ENCODE data around the gene PTPRN2. TPM values are rescaled to one million over a fixed set of nuclear protein-coding genes. Genes with fewer than 3 reads are reported as not detected.

PTPRN2 gene
- polyA plus RNA-seq, 4 donors = 7.3 to 11.4 (median 8.0) TPM

DNA sequence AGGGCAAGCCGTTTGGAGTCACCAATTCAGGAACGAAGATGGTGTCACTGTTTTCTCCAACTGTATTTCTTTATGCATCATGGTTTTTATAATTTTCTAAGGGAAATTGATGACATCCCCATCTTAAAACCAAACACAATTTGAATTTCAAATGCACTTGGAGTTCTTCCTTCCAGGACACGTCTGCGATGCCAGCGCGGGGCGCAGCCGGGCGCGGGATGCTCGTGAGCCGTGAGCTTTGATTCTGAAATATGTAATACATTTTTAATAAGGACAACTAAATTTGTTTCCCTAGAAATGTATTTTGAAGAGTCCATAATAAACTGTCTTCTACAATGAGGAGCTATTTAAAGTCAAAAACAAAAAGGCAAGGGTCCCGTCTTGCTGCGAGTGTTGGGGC lies 758.7 kb downstream of the PTPRN2 start:
- DNase-seq (ENCODE audit: low read depth in 4 of 4, low spot score in 2 of 4) = no peak

DNA sequence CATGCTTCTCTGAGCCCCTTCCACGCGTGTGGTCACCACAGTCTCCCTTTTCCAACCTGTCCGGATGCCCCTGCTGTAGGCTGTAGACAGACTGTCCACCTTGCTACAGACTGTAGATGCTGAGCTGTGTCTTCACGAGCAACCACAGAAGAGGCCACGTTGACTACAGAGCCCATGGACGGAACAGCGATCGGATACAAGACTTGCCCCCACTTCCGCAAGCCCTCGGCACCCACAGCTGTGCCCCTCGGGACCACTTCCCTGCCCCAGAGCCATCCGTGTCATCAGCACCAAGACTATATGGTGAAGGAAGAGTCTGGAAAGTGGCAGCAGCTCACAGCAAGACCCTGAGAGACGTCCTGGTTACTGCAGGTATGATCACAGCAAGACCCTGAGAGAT lies 759.4 kb downstream of the PTPRN2 start:
- no peak for DNase-seq (ENCODE audit: low read depth in 4 of 4, low spot score in 2 of 4)

GRCh38 chr7:157827863-157828160 lies 759.8 kb downstream of the PTPRN2 start:
- DNase-seq (ENCODE audit: low read depth in 4 of 4, low spot score in 2 of 4) = no peak

DNA sequence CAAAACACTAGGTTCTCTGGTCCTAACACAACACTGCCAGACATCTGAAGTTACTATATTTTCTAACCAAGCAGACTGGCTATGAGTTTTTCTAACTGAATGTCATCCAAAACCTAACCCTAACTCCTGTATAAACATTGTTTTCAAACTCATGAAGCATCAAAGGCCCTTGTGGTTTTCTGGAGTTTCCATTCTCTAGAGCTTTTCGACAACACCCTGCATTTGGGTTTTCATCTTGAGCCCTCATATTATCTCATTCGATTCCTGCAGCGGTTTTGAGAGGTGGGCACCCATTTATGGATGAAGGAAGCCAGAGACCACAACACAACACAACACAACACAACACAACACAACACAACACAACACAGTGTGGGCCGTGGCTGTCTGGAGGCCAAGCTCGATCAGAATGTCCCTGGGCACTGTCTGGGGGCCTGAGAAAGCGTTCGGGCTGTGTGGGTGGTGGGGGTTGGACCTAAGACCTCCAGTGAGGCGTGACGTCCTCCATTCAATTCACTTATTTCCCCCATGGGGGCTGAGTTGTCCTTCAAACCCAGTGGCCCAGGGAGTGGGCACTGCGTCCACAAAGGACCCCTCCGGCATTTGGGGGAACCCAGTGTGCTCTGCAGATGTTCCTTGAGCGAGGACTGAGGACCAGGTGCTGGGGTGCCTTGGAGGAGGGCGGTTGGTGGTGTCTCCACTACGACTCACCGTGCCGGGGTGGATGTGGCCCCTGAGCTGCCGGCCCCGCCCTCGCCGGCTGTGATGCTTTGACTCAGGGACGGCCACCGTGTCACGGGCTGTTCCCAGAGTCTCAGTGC lies 760.4 kb downstream of the PTPRN2 start:
- DNase-seq (ENCODE audit: low read depth in 4 of 4, low spot score in 2 of 4) = no peak

- DNase-seq (ENCODE audit: low read depth in 4 of 4, low spot score in 2 of 4) = no peak
Observed at GRCh38 chr7:157826566-157826965, 761.1 kb downstream of the PTPRN2 start.

GRCh38 chr7:157825325-157825724 lies 762.3 kb downstream of the PTPRN2 start:
- DNase-seq (ENCODE audit: low read depth in 4 of 4, low spot score in 2 of 4) = no peak

GRCh38 chr7:157824819-157825121 lies 762.9 kb downstream of the PTPRN2 start:
- DNase-seq (ENCODE audit: low read depth in 4 of 4, low spot score in 2 of 4) = no peak

DNA sequence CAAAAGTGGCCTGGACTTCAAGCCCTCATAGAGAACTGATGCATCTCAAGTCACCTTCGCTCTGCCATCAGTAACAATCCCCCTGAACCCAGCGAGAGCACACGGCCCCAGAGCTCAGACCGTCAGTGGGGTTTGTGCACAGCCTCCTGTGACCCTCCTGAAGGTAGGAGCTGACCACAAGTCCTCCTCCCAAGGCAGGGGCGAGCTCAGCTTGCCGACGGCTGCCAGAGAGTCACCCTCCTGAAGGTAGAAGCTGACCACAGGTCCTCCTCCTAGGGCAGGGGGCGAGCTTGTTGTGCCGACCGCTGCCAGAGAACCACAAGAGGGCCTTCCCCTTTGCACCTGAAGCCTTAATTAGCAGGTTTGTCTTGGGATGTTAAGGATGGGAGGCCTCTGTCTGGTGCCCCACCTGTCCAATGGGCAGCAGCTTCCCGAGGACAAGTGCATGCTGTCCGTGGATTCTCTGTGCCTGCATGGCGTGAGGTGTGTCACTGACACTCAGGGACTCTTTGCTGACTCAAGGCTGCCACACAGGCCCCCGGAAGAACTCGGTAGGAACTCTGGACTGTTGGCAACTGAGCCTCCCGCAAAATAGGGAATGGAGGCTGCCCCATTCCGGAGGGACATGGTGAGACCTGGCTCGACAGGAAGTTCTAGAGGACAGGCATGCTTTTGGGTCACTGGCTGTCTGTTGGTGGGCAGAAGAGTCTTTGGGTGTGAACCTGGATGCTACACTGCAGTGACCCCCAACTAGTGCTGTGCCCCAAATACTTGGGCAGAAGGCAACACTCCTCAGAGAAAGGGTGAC lies 763.4 kb downstream of the PTPRN2 start:
- DNase-seq (ENCODE audit: low read depth in 4 of 4, low spot score in 2 of 4) = no peak

DNA sequence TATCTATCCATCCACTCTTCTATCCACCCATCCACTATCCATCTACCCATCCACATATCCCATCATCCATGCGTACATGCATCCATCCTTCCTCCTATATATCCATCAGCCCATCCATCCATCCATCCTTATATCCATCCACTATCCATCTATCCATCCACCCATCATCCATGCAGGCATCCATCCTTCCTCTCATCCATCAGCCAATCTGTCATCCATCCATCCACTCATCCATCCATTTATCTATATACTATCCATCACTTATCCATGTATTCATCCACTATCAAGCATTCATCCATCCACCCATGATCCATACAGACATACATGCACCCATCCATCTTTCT lies 765.0 kb downstream of the PTPRN2 start:
- DNase-seq (ENCODE audit: low read depth in 4 of 4, low spot score in 2 of 4) = no peak

DNA sequence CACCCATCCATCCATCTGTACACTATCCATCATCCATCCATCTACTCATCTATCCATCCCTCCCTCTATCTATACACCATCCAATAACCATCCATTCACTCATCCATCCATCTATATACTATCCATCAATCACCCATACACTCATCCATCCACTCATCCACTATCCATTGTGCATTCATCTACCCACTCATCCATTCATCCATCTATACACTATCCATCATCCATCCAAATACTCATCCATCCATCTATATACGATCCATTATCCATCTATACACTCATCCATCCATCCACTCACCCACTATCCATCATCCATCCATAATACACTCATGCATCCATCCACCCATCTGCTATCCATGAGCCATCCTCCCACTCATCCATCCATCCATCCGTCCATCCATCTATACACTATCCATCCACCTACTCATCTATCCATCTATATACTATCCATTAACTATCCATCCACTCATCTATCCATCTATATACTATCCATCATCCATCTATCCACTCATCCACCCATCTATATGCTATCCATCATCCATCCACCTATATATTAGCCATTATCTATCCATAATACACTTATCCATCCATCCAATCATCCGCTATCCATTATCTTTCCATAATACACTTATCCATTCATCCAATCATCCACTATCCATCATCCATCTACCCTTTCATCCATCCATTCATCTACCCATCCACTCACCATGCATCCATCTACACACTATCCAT lies 765.5 kb downstream of the PTPRN2 start:
- no peak for DNase-seq (ENCODE audit: low read depth in 4 of 4, low spot score in 2 of 4)

DNA sequence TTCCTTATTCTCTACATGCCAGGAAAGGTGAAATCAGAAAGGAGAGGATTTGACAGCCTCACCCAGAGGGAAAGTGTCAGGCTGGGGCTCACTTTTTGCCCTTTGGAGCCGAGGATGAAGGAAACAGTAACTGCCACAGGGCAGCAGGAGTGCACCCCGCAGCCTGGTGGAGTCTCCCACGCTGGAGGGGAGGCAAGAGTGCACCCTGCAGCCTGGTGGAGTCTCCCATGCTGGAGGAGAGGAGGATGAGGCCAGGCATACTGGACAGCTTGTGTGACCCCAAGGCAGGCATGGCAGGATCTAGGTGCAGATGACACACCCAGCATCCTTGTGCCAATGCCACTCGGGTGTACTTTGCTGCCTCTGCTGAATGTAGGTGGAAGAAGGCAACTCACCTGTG lies 766.8 kb downstream of the PTPRN2 start:
- DNase-seq (ENCODE audit: low read depth in 4 of 4, low spot score in 2 of 4) = no peak

DNA sequence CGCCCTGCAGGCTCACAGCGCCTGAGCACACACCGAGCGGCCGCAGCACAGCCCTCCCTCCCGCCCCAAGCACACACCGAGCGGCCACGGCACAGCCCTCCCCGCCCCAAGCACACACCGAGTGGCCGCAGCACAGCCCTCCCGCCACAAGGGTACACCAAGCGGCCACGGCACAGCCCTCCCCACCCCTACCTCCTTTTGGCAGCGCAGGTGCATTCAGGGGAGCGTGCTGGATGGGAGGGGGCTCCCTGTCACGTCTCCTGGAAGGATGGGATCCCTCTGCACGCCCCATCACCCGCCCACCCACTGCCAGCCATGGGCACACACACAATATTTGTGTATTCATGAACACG lies 768.2 kb downstream of the PTPRN2 start:
- no peak for DNase-seq (ENCODE audit: low read depth in 4 of 4, low spot score in 2 of 4)

DNA sequence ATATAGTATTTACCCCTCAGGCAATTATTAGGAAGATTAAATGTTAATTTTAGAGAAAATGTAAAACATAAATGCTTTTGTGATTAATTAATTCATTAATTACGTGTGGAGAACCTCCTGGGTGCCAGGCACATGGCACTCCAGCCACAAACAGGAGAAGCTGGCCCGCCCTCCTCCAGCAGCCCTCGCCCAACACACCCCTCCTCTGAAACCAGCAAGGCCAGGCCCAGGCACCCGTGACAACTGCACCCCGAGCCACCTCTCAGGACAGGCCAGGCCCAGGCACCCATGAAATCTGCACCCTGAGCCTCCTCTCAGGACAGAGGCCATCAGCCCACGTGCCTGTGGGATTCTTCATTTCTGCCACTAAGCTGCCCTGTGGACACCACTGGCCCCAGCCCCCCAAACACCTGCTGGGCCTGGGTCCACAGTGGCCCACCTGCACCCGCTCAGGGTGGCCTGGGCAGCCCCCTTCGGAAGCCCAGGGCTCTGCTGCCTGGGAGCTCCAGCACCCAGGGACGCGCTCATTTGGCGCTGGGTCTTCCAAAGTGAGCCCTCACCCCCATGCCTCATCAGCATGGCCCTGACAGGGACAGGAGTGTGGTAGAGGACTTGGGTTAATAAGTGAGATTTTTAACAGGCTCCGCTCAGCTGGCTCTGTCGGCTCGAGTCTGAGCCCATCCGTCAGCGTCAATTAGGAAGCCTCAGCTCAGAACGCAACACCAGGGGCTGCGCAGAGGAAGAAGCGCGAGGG lies 768.7 kb downstream of the PTPRN2 start:
- no peak for DNase-seq (ENCODE audit: low read depth in 4 of 4, low spot score in 2 of 4)

DNA sequence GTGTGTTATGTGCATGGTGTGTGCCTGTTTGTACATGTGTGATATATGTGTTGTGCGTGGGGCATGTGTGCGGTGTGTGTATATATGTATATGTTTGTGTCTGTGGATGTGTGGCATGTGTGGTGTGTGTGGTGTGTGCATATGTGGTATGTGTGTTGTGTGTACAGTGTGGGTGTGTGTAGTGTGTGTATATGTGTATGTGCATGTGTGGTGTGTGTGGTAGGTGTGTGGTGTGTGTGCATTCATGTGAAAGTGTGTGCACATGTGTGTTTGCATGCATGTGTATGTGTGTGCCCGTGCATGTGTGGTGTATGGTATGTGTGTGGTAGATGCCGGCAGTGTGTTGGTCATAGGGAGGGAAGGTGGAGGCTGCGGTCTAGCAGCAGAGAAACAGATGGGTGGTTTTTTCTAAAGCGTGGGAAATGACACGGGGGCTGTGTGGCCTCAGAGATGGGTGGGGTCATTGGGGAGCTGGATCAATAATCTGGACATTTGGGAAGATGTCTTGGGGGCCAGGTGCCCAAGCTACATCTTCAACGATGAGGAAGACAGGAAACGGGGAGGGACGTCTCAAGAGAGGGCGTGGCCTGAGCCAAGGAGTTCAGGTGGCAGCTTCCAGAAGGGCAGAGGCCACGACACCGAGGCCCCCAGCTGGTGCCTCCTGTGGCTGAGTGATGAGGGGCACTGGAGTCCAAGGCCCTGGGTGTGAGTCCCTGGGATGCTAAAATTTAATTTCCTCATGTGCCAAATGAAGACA lies 769.5 kb downstream of the PTPRN2 start:
- DNase-seq (ENCODE audit: low read depth in 4 of 4, low spot score in 2 of 4) = no peak

GRCh38 chr7:157817433-157817832 lies 770.2 kb downstream of the PTPRN2 start:
- no peak for DNase-seq (ENCODE audit: low read depth in 4 of 4, low spot score in 2 of 4)

DNA sequence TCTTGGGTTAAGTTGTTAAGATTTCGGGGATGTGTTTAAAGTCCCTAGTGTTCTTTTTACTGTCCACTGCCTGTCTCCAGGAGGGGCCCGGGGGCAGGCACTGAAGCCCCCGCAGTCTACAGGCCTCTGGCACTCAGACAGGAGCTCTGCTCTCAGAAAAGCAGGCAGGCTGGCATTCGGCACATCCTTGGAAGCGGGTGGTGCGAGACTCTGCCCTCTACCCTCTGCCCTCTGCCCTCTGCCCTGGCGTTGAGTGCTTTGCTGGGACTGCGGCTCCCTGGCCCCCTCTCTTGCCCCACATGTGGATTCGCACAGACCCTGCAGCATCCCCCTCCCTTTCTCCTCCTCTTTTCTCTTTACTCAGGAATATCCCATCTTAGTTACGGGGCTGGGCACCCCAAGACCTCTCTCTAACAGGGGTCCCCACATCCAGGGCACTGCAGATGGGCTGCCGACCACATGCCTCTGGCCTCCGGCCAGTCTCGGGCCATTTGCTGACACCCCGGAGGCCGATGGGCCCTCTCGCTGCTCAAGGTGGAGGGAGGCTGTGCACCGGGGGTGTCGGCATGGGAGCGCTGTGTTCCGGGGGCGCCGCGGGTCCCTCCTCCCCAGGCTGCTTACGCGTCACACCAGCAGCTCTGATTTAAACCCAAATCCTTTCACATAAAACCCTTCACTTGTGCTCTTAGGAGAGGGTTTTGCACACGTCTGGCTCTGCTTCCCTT lies 770.9 kb downstream of the PTPRN2 start:
- no peak for DNase-seq (ENCODE audit: low read depth in 4 of 4, low spot score in 2 of 4)

GRCh38 chr7:157816086-157816485 lies 771.5 kb downstream of the PTPRN2 start:
- DNase-seq (ENCODE audit: low read depth in 4 of 4, low spot score in 2 of 4) = no peak

DNA sequence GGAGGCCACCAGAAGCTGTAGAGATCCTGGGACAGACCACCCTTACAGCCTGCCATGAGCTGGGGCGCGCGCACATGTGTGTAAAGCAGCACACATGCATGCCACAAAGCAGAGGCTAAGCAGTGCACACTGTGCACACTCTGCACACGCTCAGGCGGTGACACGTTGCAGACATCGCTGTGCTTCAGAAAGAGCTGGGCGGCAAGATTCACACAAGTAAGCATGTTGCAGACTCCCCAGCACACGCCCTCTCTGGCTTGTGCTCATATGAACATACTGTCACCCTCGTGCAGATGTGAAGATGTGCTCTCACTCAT lies 772.0 kb downstream of the PTPRN2 start:
- DNase-seq (ENCODE audit: low read depth in 4 of 4, low spot score in 2 of 4) = no peak

GRCh38 chr7:157814931-157815705 lies 772.5 kb downstream of the PTPRN2 start:
- no peak for DNase-seq (ENCODE audit: low read depth in 4 of 4, low spot score in 2 of 4)

All from left renal cortex interstitium (tissue), 4 donors.